Tibial nerve (tissue), 4 donors: ENCODE data around the gene PLEKHA3. TPM values are rescaled to one million over a fixed set of nuclear protein-coding genes. Genes with fewer than 3 reads are reported as not detected.

Experiments used
- DNase-seq, 2 donors: peaks; one replicate each; pipeline ENCODE4 v3.0.0-alpha.2; 2019; ENCODE audit warnings: low spot score in 2 of 2
- H3K27ac ChIP-seq, 4 donors: fragments of 200-600 bp; sonication (generic) in 3 of 4; one replicate each; pipeline ENCODE4 v1.5.1; 2017 to 2019; ENCODE audit warnings: mild to moderate bottlenecking in 1 of 4
- H3K27me3 ChIP-seq, 2 donors: fragments of 200-600 bp; sonication (generic) in 1 of 2; one replicate each; pipeline versions ENCODE4 v1.5.1 to v1.6.0; 2017 to 2019
- H3K36me3 ChIP-seq, 3 donors: fragments of 200-600 bp; sonication (generic); one replicate each; pipeline ENCODE4 v1.5.1; 2018 to 2019
- H3K4me1 ChIP-seq, 4 donors: fragments of 200-600 bp; sonication (generic) in 3 of 4; one replicate each; pipeline ENCODE4 v1.5.1; 2017 to 2019
- H3K4me3 ChIP-seq, 4 donors: fragments of 200-600 bp; sonication (generic) in 3 of 4; one replicate each; pipeline ENCODE4 v1.5.1; 2017 to 2019; ENCODE audit warnings: mild to moderate bottlenecking in 1 of 4, moderate library complexity in 1 of 4
- H3K9me3 ChIP-seq, 4 donors: fragments of 200-600 bp; sonication (generic) in 3 of 4; one replicate each; pipeline ENCODE4 v1.5.1; 2017 to 2019
- CTCF ChIP-seq, 5 experiments: fragments of 200-600 bp in 3 of 5; fragments of 450-650 bp in 2 of 5; sonication (generic) in 3 of 5; IDR thresholded peaks; one replicate each; pipeline ENCODE4 v1.5.1; 2016 to 2019; ENCODE audit warnings: antibody characterized with exemption in 5 of 5, mild to moderate bottlenecking in 3 of 5, moderate library complexity in 2 of 5
- EP300 ChIP-seq, 2 donors: sonication (generic); formaldehyde crosslinking; IDR thresholded peaks; one replicate each; pipeline ENCODE4 v1.6.1; 2017; ENCODE audit warnings: antibody characterized with exemption in 2 of 2, mild to moderate bottlenecking in 1 of 2
- POLR2A ChIP-seq, 2 donors: fragments of 450-650 bp; IDR thresholded peaks; one replicate each; pipeline ENCODE4 v1.6.1; 2017; ENCODE audit warnings: antibody characterized with exemption in 2 of 2, mild to moderate bottlenecking in 2 of 2, moderate library complexity in 2 of 2
- WGBS, 2 donors: methylation state at CpG; one replicate each; pipeline ENCODE4 v1.1.5; 2018; 5-methylcytosine and 5-hydroxymethylcytosine counted together
- total RNA-seq, 4 donors: library from RNA; depleted of rRNA; stranded (reverse); fragments of >200 nt; gene quantifications; one replicate each; pipeline ENCODE4 v1.1.0, GENCODE V29; 2016

PLEKHA3 gene
- total RNA-seq, 4 donors from 2014 or later = 7.2 to 14.4 (median 10.4) TPM

DNA sequence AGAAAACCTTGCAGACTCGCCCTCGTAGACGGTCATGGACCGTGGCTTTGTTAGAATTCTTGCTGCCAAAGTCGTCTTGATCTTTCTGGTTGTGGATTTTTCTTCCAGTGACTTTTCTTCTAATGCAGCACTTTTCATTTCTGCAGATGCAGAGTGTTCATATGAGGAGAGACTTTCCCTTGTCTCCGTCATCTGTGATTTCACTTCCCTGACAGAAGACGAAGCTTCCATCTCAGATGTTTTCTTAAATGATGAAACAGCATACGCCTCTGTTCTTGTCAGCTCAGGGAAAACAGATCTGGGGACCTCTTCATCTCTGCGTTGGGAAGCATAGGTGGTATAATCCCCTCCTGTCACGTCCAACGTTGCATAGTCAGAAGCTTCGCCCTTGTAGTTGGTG is 50.9 kb downstream of the PLEKHA3 start:
- WGBS, 2 donors = 89 to 93% methylated on average over 12 of the region's 12 CpGs
- TF ChIP-seq CTCF (IDR thresholded peaks at IDR 0.05) = no peak
- no peaks in the 10 kb centered on the region for H3K4me1 ChIP-seq
- no peak overlapping the region for H3K4me3 ChIP-seq
- DNase-seq = no peak
- no peaks in the 10 kb centered on the region for H3K27me3 ChIP-seq
- H3K36me3 ChIP-seq = peaks cover 0 to 56% (median 0%) of the 10 kb centered on the region in 3 donors
- H3K27ac ChIP-seq = no peak overlapping the region
- no peaks in the 10 kb centered on the region for H3K9me3 ChIP-seq

- no peak overlapping the region for H3K27ac ChIP-seq
- H3K4me3 ChIP-seq = no peak overlapping the region
- no peaks in the 10 kb centered on the region for H3K4me1 ChIP-seq
- H3K9me3 ChIP-seq = no peaks in the 10 kb centered on the region
- H3K36me3 ChIP-seq = peaks cover 0 to 94% (median 0%) of the 10 kb centered on the region in 3 donors
- WGBS, 2 donors = 95 to 100% methylated on average over 4 of the region's 4 CpGs
- H3K27me3 ChIP-seq = no peaks in the 10 kb centered on the region
- no peak for TF ChIP-seq EP300 (IDR thresholded peaks at IDR 0.05)
- no peak for TF ChIP-seq POLR2A (IDR thresholded peaks at IDR 0.05)
- TF ChIP-seq CTCF (IDR thresholded peaks at IDR 0.05) = no peak
- DNase-seq = no peak
These were observed 55.8 kb downstream of the PLEKHA3 start for GRCh38 chr2:178536037-178536436.

DNA sequence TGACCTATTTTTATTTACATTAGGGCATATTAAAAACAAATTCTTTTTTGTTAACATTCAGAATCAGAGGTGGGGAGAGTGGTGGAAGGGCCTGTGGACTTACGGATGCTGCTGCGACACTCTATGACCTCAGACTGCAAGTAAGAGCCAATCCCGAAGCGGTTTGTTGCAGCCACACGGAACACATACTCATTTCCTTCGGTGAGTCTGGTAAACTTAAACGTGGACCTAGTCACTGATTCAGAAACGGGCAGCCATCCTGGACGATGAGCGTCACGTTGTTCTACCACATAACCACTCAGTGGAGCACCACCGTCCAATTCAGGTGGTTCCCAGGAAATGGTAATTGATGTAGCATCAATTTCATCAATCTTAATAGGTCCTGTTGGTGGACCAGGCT is 61.9 kb downstream of the PLEKHA3 start:
- no peaks in the 10 kb centered on the region for H3K27me3 ChIP-seq
- no peaks in the 10 kb centered on the region for H3K4me1 ChIP-seq
- H3K9me3 ChIP-seq = no peaks in the 10 kb centered on the region
- TF ChIP-seq CTCF (IDR thresholded peaks at IDR 0.05) (no peak), EP300 (IDR thresholded peaks at IDR 0.05) (no peak), POLR2A (IDR thresholded peaks at IDR 0.05) (no peak)
- H3K36me3 ChIP-seq = peaks cover 0 to 92% (median 0%) of the 10 kb centered on the region in 3 donors
- H3K27ac ChIP-seq = no peak overlapping the region
- WGBS, 2 donors = 92 to 96% methylated on average over 12 of the region's 12 CpGs
- no peak overlapping the region for H3K4me3 ChIP-seq
- no peak for DNase-seq

GRCh38 chr2:178542569-178542968 is 62.3 kb downstream of the PLEKHA3 start:
- no peak for DNase-seq
- TF ChIP-seq CTCF (IDR thresholded peaks at IDR 0.05) (no peak), POLR2A (IDR thresholded peaks at IDR 0.05) (no peak), EP300 (IDR thresholded peaks at IDR 0.05) (no peak)
- no peaks in the 10 kb centered on the region for H3K9me3 ChIP-seq
- H3K4me1 ChIP-seq = no peaks in the 10 kb centered on the region
- 93 to 96% methylated on average over 5 of the region's 5 CpGs for WGBS, 2 donors
- peaks cover 0 to 92% (median 0%) of the 10 kb centered on the region in 3 donors for H3K36me3 ChIP-seq
- H3K27me3 ChIP-seq = no peaks in the 10 kb centered on the region
- no peak overlapping the region for H3K4me3 ChIP-seq
- no peak overlapping the region for H3K27ac ChIP-seq

GRCh38 chr2:178550352-178550751 is 70.1 kb downstream of the PLEKHA3 start:
- Histone ChIP-seq H3K27me3 (no peaks in the 10 kb centered on the region), H3K36me3 (peaks cover 0 to 60% (median 5%) of the 10 kb centered on the region in 3 donors), H3K9me3 (no peaks in the 10 kb centered on the region), H3K4me1 (no peaks in the 10 kb centered on the region), H3K27ac (no peak overlapping the region), H3K4me3 (no peak overlapping the region)
- WGBS, 2 donors = 90 to 92% methylated on average over 2 of the region's 2 CpGs
- TF ChIP-seq POLR2A (IDR thresholded peaks at IDR 0.05) (no peak), CTCF (IDR thresholded peaks at IDR 0.05) (no peak)
- no peak for DNase-seq
